RWPE2 (cell line): Measurements from ENCODE around the gene ZNF436.

Experiments used
- ATAC-seq: fragments of 200-7000 bp; cut with Tn5 transposase; 3 replicates; pipeline ENCODE4 v1.9.1; 2021; ENCODE audit warnings: low read depth
- DNase-seq: peaks from one replicate; pipeline ENCODE4 v3.0.0-alpha.2; 2020; ENCODE audit warnings: low spot score
- H3K27ac ChIP-seq: fragments of 450-650 bp; 2 replicates; pipeline ENCODE4 v1.5.1; 2017; ENCODE audit warnings: mild to moderate bottlenecking; ENCODE audit not compliant: poor library complexity, severe bottlenecking
- H3K27me3 ChIP-seq: fragments of 250-450 bp; sonication (Bioruptor Pico); 2 replicates; pipeline ENCODE4 v1.5.1; 2021; ENCODE audit warnings: mild to moderate bottlenecking, moderate library complexity; ENCODE audit not compliant: insufficient read depth, poor library complexity, severe bottlenecking
- H3K36me3 ChIP-seq: fragments of 250-450 bp; sonication (Bioruptor Pico); 2 replicates; pipeline ENCODE4 v1.5.1; 2020; ENCODE audit warnings: low read depth, mild to moderate bottlenecking, moderate library complexity
- H3K4me1 ChIP-seq: fragments of 250-450 bp; sonication (Bioruptor Pico); 2 replicates; pipeline ENCODE4 v1.5.1; 2021; ENCODE audit warnings: mild to moderate bottlenecking, moderate library complexity; ENCODE audit not compliant: insufficient read depth, poor library complexity, severe bottlenecking
- H3K4me3 ChIP-seq: fragments of 250-450 bp; sonication (Bioruptor Pico); 2 replicates; pipeline ENCODE4 v1.5.1; 2021; ENCODE audit warnings: mild to moderate bottlenecking, moderate library complexity; ENCODE audit not compliant: severe bottlenecking
- H3K9me3 ChIP-seq: fragments of 250-450 bp; sonication (Bioruptor Pico); 2 replicates; pipeline ENCODE4 v1.5.1; 2021; ENCODE audit warnings: mild to moderate bottlenecking, moderate library complexity; ENCODE audit not compliant: severe bottlenecking
- TF ChIP-seq, protein P1 (sequence below): fragments of 450-650 bp; IDR thresholded peaks from one replicate; pipeline ENCODE4 v1.5.1; 2017; ENCODE audit warnings: mild to moderate bottlenecking, moderate library complexity; ENCODE audit not compliant: poor library complexity, severe bottlenecking

ZNF436 gene

DNA sequence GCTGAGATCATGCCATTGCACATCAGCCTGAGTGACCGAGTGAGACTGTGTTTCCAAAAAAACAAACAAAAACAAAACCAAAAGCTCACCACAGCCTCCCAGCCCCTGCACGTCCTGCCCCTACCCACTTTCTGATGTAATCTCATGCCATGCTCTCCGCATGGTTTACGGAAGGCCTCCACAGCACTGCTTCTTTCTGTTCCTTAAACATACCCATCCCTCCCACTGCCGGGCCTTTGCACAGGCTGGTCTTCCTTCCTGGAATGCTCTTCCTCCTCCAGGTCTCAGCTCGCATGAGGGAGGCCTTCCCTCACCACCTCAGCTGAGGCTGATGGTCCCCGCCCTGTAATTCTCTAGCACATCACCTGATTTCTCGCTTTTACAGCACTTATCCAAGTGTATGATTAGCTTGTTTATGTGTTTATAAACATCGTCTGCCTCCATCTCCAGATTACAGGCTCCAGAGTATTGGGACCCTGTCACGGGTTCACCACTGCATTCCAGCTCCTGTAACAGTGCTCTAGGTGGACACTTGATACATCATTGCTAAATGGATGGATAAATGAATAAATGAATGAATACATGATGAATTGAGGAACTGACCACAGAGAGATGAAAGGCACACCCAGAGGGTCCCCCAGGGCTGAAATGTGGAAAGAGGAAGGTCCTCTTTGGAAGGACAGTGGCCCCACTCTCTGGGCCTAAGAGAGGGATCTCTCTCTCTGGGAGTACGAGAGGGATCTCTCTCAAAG, 32.8 kb upstream of the ZNF436 start:
- DNase-seq = no peak
- Histone ChIP-seq H3K4me3 (no peak overlapping the region), H3K9me3 (no peaks in the 10 kb centered on the region), H3K27me3 (no peaks in the 10 kb centered on the region), H3K36me3 (no peaks in the 10 kb centered on the region), H3K27ac (peak overlapping the region; percentile 93), H3K4me1 (peaks cover 19% of the 10 kb centered on the region)
- TF ChIP-seq, protein P1, sequence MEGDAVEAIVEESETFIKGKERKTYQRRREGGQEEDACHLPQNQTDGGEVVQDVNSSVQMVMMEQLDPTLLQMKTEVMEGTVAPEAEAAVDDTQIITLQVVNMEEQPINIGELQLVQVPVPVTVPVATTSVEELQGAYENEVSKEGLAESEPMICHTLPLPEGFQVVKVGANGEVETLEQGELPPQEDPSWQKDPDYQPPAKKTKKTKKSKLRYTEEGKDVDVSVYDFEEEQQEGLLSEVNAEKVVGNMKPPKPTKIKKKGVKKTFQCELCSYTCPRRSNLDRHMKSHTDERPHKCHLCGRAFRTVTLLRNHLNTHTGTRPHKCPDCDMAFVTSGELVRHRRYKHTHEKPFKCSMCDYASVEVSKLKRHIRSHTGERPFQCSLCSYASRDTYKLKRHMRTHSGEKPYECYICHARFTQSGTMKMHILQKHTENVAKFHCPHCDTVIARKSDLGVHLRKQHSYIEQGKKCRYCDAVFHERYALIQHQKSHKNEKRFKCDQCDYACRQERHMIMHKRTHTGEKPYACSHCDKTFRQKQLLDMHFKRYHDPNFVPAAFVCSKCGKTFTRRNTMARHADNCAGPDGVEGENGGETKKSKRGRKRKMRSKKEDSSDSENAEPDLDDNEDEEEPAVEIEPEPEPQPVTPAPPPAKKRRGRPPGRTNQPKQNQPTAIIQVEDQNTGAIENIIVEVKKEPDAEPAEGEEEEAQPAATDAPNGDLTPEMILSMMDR = no peak
- no peak for ATAC-seq

DNA sequence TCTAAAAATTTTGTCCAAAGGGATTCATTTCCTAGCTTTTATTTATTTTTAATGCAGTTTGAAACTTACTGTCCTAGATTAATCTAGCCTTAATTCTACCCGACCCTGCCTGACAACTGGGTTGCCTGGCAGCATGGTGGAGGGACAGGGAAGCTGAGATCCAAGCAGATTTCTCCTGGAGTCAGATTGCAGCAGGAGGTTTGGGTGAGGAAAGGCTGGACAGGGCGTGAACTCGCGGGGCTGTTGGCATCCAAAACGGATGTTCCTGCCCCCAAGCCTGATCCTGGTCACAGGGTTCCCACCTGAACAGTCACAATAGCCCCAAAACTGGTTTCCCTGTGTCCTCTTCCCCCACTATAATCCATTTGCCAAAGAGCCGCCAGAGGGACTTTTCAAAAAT, 31.7 kb upstream of the ZNF436 start:
- H3K27ac ChIP-seq = peak overlapping the region; percentile 93
- TF ChIP-seq, protein P1 = no peak
- no peak overlapping the region for H3K4me3 ChIP-seq
- H3K36me3 ChIP-seq = no peaks in the 10 kb centered on the region
- H3K4me1 ChIP-seq = peaks cover 19% of the 10 kb centered on the region
- no peaks in the 10 kb centered on the region for H3K9me3 ChIP-seq
- no peaks in the 10 kb centered on the region for H3K27me3 ChIP-seq
- no peak for DNase-seq
- ATAC-seq = no peak

DNA sequence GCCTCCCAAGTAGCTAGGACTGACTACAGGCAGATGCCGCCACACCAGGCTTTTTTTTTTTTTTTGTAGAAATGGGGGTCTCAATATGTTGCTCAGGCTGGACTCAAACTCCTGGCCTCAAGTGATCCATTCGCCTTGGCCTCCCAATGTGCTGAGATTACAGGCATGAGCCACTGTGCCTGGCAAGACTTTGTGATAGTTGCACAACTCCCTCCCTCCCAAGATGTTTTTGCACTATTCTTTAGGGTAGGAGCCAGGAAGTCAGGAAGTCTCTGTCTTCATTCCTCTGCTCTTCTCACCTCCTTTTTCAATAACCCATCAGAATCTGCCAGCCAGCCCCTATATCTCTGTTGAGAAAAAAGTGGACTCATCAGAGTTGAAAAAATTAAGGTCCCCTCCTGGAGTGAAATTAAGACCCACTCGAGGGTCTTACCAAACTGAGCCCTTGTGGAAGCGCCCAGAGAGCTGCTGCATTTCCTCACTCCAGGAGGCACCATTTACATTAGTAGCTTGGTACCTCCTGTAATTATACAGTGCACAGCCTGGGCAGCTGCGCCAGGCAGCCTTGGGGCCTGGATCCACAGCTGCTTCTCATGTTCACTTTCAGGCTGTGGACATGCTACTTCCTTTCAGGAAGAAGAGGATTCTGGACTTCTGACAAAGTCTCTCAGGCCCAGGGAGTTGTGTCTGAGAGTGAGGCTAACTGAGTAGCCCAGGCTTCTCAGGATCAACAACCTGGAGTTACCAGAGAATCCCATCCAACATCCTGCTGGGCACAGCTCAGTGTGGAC, 30.9 kb upstream of the ZNF436 start:
- DNase-seq (no peak), ATAC-seq (no peak)
- Histone ChIP-seq H3K27me3 (no peaks in the 10 kb centered on the region), H3K27ac (peak overlapping the region; percentile 93), H3K4me1 (peaks cover 19% of the 10 kb centered on the region), H3K9me3 (no peaks in the 10 kb centered on the region), H3K4me3 (no peak overlapping the region), H3K36me3 (no peaks in the 10 kb centered on the region)
- TF ChIP-seq, protein P1 = no peak

DNA sequence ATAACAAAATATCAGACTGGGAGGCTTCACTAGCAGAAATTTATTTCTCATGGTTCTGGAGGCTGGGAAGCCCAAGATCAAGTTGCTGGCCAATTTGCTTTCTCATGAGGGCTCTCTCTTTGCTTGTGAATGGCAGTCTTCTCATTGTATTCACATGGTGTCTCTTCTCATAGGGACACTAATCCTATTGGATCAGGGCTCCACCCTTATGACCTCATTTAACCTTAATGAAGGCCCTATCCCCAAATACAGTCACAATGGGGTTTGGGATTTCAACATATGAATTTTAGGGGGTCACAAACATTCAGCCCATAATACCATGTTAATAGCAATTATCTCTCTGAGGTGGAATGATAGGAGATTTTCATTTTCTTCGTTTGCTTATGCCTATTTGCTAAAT, 29.6 kb upstream of the ZNF436 start:
- TF ChIP-seq, protein P1 = no peak
- no peaks in the 10 kb centered on the region for H3K36me3 ChIP-seq
- no peaks in the 10 kb centered on the region for H3K9me3 ChIP-seq
- H3K27me3 ChIP-seq = no peaks in the 10 kb centered on the region
- ATAC-seq (no peak), DNase-seq (no peak)
- no peak overlapping the region for H3K4me3 ChIP-seq
- H3K4me1 ChIP-seq = peaks cover 20% of the 10 kb centered on the region
- H3K27ac ChIP-seq = no peak overlapping the region
